Measurements from ENCODE around the gene FBXL17. TPM values are rescaled to one million over a fixed set of nuclear protein-coding genes. Genes with fewer than 3 reads are reported as not detected.
A peak's percentile ranks its signal among the peaks of the same experiment; 100 is the strongest.

FBXL17 gene
- total RNA-seq, 1 experiment from 2014 or later: 5.3 TPM

DNA sequence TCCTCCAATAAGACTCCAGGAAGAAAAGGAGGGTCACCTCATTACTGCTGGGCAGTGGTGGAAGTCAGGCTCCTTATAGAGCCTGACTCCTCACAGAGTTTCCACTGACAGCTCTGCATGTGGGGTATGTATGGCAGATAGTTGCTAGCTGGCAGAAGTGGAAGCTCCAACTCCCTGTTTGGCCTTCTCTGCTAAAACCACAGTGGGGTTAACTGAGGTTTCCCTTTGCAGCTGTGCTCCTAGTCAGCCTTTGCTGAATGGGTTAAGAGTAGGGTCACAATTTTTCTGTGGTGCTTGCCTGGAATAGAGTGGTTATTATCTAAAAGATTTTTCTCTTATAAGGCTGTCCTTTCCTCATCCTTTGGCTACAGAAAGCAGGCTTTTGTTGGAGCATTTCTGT, 327.5 kb downstream of the FBXL17 start:
- Histone ChIP-seq H2BK15ac (ENCODE audit: low read depth, low read length) (no peak overlapping the region), H3K14ac (ENCODE audit: insufficient read depth, low read length) (no peak overlapping the region), H2AFZ (ENCODE audit: low read length) (no peak overlapping the region), H4K20me1 (ENCODE audit: control insufficient read depth, insufficient read depth, insufficient read length) (no peaks in the 10 kb centered on the region), H3K9me3 (ENCODE audit: control insufficient read depth, low read depth, low read length) (no peaks in the 10 kb centered on the region), H3K4ac (ENCODE audit: low read depth, low read length) (no peak overlapping the region), H3K23ac (ENCODE audit: insufficient read length, low read depth, low read length) (no peak overlapping the region), H2AK5ac (ENCODE audit: insufficient read length, low read length) (no peak overlapping the region), H3K18ac (ENCODE audit: insufficient read length, low read depth, low read length) (no peak overlapping the region), H4K8ac (replicated peaks; ENCODE audit: insufficient read length, low read depth, low read length) (no peak overlapping the region), H3K4me1 (ENCODE audit: insufficient read depth, low read length) (no peaks in the 10 kb centered on the region), H3K79me2 (ENCODE audit: insufficient read depth, low read length) (no peaks in the 10 kb centered on the region), H3K4me2 (ENCODE audit: insufficient read depth, insufficient read length, low read length) (no peak overlapping the region), H3K79me1 (ENCODE audit: insufficient read depth, low read depth, low read length, poor library complexity, severe bottlenecking) (no peaks in the 10 kb centered on the region), H3K27me3 (ENCODE audit: insufficient read depth, low read length) (no peaks in the 10 kb centered on the region), H2BK12ac (ENCODE audit: insufficient read length, low read depth, low read length) (no peak overlapping the region), H3K27ac (ENCODE audit: insufficient read length, low read depth, low read length) (no peak overlapping the region), H2BK5ac (ENCODE audit: insufficient read length, low read length) (no peak overlapping the region), H3K23me2 (ENCODE audit: insufficient read length, low read depth, low read length, poor library complexity, severe bottlenecking) (no peaks in the 10 kb centered on the region), H3K9ac (ENCODE audit: extremely low read depth, insufficient read length, low read length) (no peak overlapping the region), H2BK20ac (ENCODE audit: low read depth, low read length, poor library complexity, severe bottlenecking) (no peak overlapping the region), H4K5ac (ENCODE audit: insufficient read length, low read depth, low read length) (no peak overlapping the region), H3K56ac (ENCODE audit: insufficient read length, low read depth, low read length) (no peak overlapping the region), H2BK120ac (ENCODE audit: low read depth, low read length, poor library complexity, severe bottlenecking) (no peak overlapping the region), H3T11ph (ENCODE audit: low read length) (no peak overlapping the region), H4K91ac (ENCODE audit: insufficient read length, low read depth, low read length) (no peak overlapping the region)
- TF ChIP-seq, protein P1, sequence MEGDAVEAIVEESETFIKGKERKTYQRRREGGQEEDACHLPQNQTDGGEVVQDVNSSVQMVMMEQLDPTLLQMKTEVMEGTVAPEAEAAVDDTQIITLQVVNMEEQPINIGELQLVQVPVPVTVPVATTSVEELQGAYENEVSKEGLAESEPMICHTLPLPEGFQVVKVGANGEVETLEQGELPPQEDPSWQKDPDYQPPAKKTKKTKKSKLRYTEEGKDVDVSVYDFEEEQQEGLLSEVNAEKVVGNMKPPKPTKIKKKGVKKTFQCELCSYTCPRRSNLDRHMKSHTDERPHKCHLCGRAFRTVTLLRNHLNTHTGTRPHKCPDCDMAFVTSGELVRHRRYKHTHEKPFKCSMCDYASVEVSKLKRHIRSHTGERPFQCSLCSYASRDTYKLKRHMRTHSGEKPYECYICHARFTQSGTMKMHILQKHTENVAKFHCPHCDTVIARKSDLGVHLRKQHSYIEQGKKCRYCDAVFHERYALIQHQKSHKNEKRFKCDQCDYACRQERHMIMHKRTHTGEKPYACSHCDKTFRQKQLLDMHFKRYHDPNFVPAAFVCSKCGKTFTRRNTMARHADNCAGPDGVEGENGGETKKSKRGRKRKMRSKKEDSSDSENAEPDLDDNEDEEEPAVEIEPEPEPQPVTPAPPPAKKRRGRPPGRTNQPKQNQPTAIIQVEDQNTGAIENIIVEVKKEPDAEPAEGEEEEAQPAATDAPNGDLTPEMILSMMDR (conservative IDR thresholded peaks at IDR 0.05): no peak
- Mint-ChIP-seq H3K4me3 (no peak overlapping the region), H3K36me3 (ENCODE audit: insufficient read depth in 1 of 3, low read depth in 3 of 3) (peaks cover 13 to 42% (median 19%) of the 10 kb centered on the region in 3 experiments), H3K9me3 (peaks cover 22 to 27% of the 10 kb centered on the region in 2 experiments), H3K4me1 (peaks cover 0 to 2% of the 10 kb centered on the region in 2 experiments; a peak in 1 of 4 replicates), H3K27me3 (ENCODE audit: low read depth) (no peaks in the 10 kb centered on the region; the same call in 1 of the 2 replicates), H3K27ac (0 out of 7 replicates have a peak overlapping the region, but pooled peaks of 1 of the 3 experiments have one; percentile 47)
- DNase-seq: no peak
